CD4-positive, alpha-beta T cell (primary cell): ENCODE data around the gene STAM2. TPM values are rescaled to one million over a fixed set of nuclear protein-coding genes. Genes with fewer than 3 reads are reported as not detected.
"Not testable (repeated sequence)": the region's sequence is repeated elsewhere in the genome, so short reads cannot be mapped to it uniquely, and the experiment has no call there.

Experiments
- ATAC-seq: fragments of 200-7000 bp; cut with Tn5 transposase; one replicate; pipeline ENCODE4 v1.10.0; 2022; ENCODE audit warnings: mild to moderate bottlenecking; ENCODE audit not compliant: poor library complexity
- CTCF ChIA-PET: fragments of 350-600 bp; sonication (Branson Sonifier 250); formaldehyde crosslinking; loops from one replicate; lab custom pipeline; 2021; ENCODE audit warnings: antibody characterized with exemption, inconsistent platforms; lab: Charles Lee
- POLR2A ChIA-PET: fragments of 350-600 bp; sonication (Branson Sonifier 250); formaldehyde crosslinking; loops from one replicate; lab custom pipeline; 2021; ENCODE audit warnings: antibody characterized with exemption, inconsistent platforms; lab: Charles Lee
- DNase-seq, 14 experiments: peaks; one replicate each; pipeline ENCODE4 v3.0.0-alpha.2; 2013 to 2020; ENCODE audit warnings: mixed read lengths in 2 of 14
- H3K27ac ChIP-seq, 2 donors: one replicate each; pipeline versions ENCODE4 v1.5.1 to v1.7.0; 2013; ENCODE audit warnings: low read length in 2 of 2, low read depth in 1 of 2, mild to moderate bottlenecking in 1 of 2
- H3K27me3 ChIP-seq, 2 experiments: 1 replicate in 1 of 2; 2 replicates in 1 of 2; pipeline versions ENCODE4 v1.6.1 to v1.7.0; 2013; ENCODE audit warnings: low read length in 2 of 2, control low read depth in 1 of 2, mild to moderate bottlenecking in 1 of 2, moderate library complexity in 1 of 2; ENCODE audit not compliant: insufficient read depth in 2 of 2, control insufficient read depth in 1 of 2
- H3K36me3 ChIP-seq: one replicate; pipeline ENCODE4 v1.6.1; 2013; ENCODE audit warnings: low read length, control low read depth; ENCODE audit not compliant: insufficient read depth
- H3K4me1 ChIP-seq: one replicate; pipeline ENCODE4 v1.6.1; 2013; ENCODE audit warnings: low read length, control low read depth; ENCODE audit not compliant: insufficient read depth
- H3K4me3 ChIP-seq: one replicate; pipeline ENCODE4 v1.5.1; 2013; ENCODE audit warnings: mild to moderate bottlenecking, low read length, moderate library complexity
- H3K9me3 ChIP-seq, 2 experiments: 1 replicate in 1 of 2; 2 replicates in 1 of 2; pipeline versions ENCODE4 v1.6.1 to v1.7.0; 2013; ENCODE audit warnings: low read length in 2 of 2, mild to moderate bottlenecking in 2 of 2, control low read depth in 1 of 2, moderate library complexity in 1 of 2; ENCODE audit not compliant: control insufficient read depth in 1 of 2, insufficient read depth in 1 of 2
- H3K27ac Mint-ChIP-seq: one replicate; pipeline ENCODE4 v1.8.0; 2020; ENCODE audit warnings: mixed read lengths
- H3K27me3 Mint-ChIP-seq: one replicate; pipeline ENCODE4 v1.8.0; 2021; ENCODE audit warnings: mixed read lengths
- H3K36me3 Mint-ChIP-seq: one replicate; pipeline ENCODE4 v1.8.0; 2021; ENCODE audit warnings: low read depth, mixed read lengths
- H3K4me1 Mint-ChIP-seq: one replicate; pipeline ENCODE4 v1.8.0; 2021; ENCODE audit warnings: low read depth, mixed read lengths
- H3K4me3 Mint-ChIP-seq: one replicate; pipeline ENCODE4 v1.8.0; 2020; ENCODE audit warnings: mild to moderate bottlenecking, mixed read lengths
- H3K9me3 Mint-ChIP-seq: one replicate; pipeline ENCODE4 v1.8.0; 2020; ENCODE audit warnings: mixed read lengths
- CTCF ChIP-seq: fragments of 200-600 bp; IDR thresholded peaks from one replicate; pipeline ENCODE4 v1.8.0; 2022; ENCODE audit warnings: antibody characterized with exemption, mild to moderate bottlenecking
- intact Hi-C, 2 experiments: fragments of 100-400 bp; cut with DNase I in 1 of 2; cut with micrococcal nuclease in 1 of 2; formaldehyde crosslinking; loops; one replicate each; pipeline versions ENCODE4 v1.15.1 to v1.9.0; 2023 to 2025; cut with DNase I, micrococcal nuclease
- total RNA-seq, 174 experiments: library from RNA in 2 of 174; stranded (reverse) in 2 of 174; gene quantifications; one replicate each; pipeline ENCODE4 v1.2.3 and lab custom pipeline; 2021 to 2026

The STAM2 gene
- total RNA-seq, 2 experiments from 2014 or later, result 4.1 to 4.9 TPM

GRCh38 chr2:152166633-152167032, 8.9 kb downstream of the STAM2 start:
- ATAC-seq (no peak), DNase-seq (no peak)
- H3K4me3 ChIP-seq, result no peak overlapping the region
- CTCF ChIA-PET, result no interaction called here
- Mint-ChIP-seq H3K9me3 (no peaks in the 10 kb centered on the region), H3K27me3 (no peaks in the 10 kb centered on the region), H3K4me3 (no peak overlapping the region), H3K4me1 (peaks cover 37% of the 10 kb centered on the region), H3K36me3 (peaks cover 21% of the 10 kb centered on the region), H3K27ac (no peak overlapping the region)
- no peaks in the 10 kb centered on the region for H3K27me3 ChIP-seq
- no peaks in the 10 kb centered on the region for H3K9me3 ChIP-seq
- POLR2A ChIA-PET, result interaction anchor here (1.2 kb wide), 1 partner anchor 9 kb away, joined by 6 read pairs; the partner anchor contains the start of gene STAM2
- no peaks in the 10 kb centered on the region for H3K36me3 ChIP-seq
- no peak for TF ChIP-seq CTCF
- H3K27ac ChIP-seq, result no peak overlapping the region
- peaks cover 4% of the 10 kb centered on the region for H3K4me1 ChIP-seq
- intact Hi-C loops, result no loop called here

- H3K27me3 ChIP-seq, result no peaks in the 10 kb centered on the region
- ATAC-seq (no peak), DNase-seq (no peak)
- H3K36me3 ChIP-seq, result no peaks in the 10 kb centered on the region
- no peak for TF ChIP-seq CTCF
- POLR2A ChIA-PET, result no interaction called here
- intact Hi-C loops, result no loop called here
- no peaks in the 10 kb centered on the region for H3K9me3 ChIP-seq
- Mint-ChIP-seq H3K27ac (no peak overlapping the region), H3K27me3 (no peaks in the 10 kb centered on the region), H3K4me3 (no peak overlapping the region), H3K4me1 (peaks cover 34% of the 10 kb centered on the region), H3K9me3 (no peaks in the 10 kb centered on the region), H3K36me3 (peaks cover 25% of the 10 kb centered on the region)
- no peak overlapping the region for H3K27ac ChIP-seq
- CTCF ChIA-PET, result no interaction called here
- H3K4me1 ChIP-seq, result peaks cover 4% of the 10 kb centered on the region
- H3K4me3 ChIP-seq, result no peak overlapping the region
These were observed 9.8 kb downstream of the STAM2 start for GRCh38 chr2:152165780-152166179.

GRCh38 chr2:152165306-152165705, 10.3 kb downstream of the STAM2 start:
- Histone ChIP-seq H3K9me3 (peaks cover 0 to under 1% of the 10 kb centered on the region in 2 experiments), H3K27me3 (no peaks in the 10 kb centered on the region), H3K27ac (no peak overlapping the region), H3K36me3 (no peaks in the 10 kb centered on the region), H3K4me3 (no peak overlapping the region), H3K4me1 (peaks cover 4% of the 10 kb centered on the region)
- Mint-ChIP-seq H3K27ac (no peak overlapping the region), H3K36me3 (peaks cover 25% of the 10 kb centered on the region), H3K4me1 (peaks cover 34% of the 10 kb centered on the region), H3K27me3 (no peaks in the 10 kb centered on the region), H3K9me3 (no peaks in the 10 kb centered on the region), H3K4me3 (no peak overlapping the region)
- CTCF ChIA-PET, result no interaction called here
- intact Hi-C loops, result no loop called here
- POLR2A ChIA-PET, result no interaction called here
- ATAC-seq, result no peak
- no peak for TF ChIP-seq CTCF
- DNase-seq, result no peak

GRCh38 chr2:152163669-152164068, 11.9 kb downstream of the STAM2 start:
- H3K9me3 ChIP-seq, H3K27me3 ChIP-seq, ATAC-seq, H3K36me3 ChIP-seq, H3K4me3 Mint-ChIP-seq, H3K27ac ChIP-seq, H3K27ac Mint-ChIP-seq, H3K4me3 ChIP-seq, intact Hi-C loops, H3K9me3 Mint-ChIP-seq, DNase-seq, H3K27me3 Mint-ChIP-seq, POLR2A ChIA-PET, H3K4me1 ChIP-seq: not testable (repeated sequence)
- CTCF ChIA-PET, result interaction anchor here (1.2 to 1.5 kb wide), 2 partner anchors 9 to 12 kb away, joined by 3 to 4 read pairs; partner anchors contain the start of gene STAM2
- peaks cover 20% of the 10 kb centered on the region for H3K36me3 Mint-ChIP-seq
- peaks cover 25% of the 10 kb centered on the region for H3K4me1 Mint-ChIP-seq
